K562 (cell line): ENCODE measurements around the gene CELSR1. TPM values are rescaled to one million over a fixed set of nuclear protein-coding genes. Genes with fewer than 3 reads are reported as not detected.

ENCODE experiments used
- ATAC-seq: fragments of 200-7000 bp; cut with Tn5 transposase; 3 replicates; pipeline ENCODE4 v1.9.1; 2020; ENCODE audit warnings: moderate library complexity
- BruUV-seq: library from RNA; stranded (reverse); fragments of 400-500 nt; replicated peaks from 2 replicates; lab custom pipeline; 2021; lab: Mats Ljungman, UMichigan
- CTCF ChIA-PET: fragments of 300-600 bp; formaldehyde crosslinking; extraction: SDS; loops from one replicate; lab custom pipeline; 2021; ENCODE audit warnings: low intra/inter-chr PET ratio; lab: Yijun Ruan, JAX
- POLR2A ChIA-PET: fragments of 300-600, 350-650 bp; sonication (Branson Sonifier 250); formaldehyde crosslinking; extraction: SDS; loops from one replicate; lab custom pipeline; 2021; ENCODE audit warnings: antibody characterized with exemption, inconsistent platforms; lab: Yijun Ruan, JAX
- DNase-seq, 4 experiments: peaks; one replicate each; pipeline versions ENCODE4 v3.0.0 to v3.0.0-alpha.2; 2011 to 2018; ENCODE audit warnings: low spot score in 3 of 4, mixed read lengths in 3 of 4; ENCODE audit errors: extremely low read depth in 1 of 4
- FAIRE-seq: peaks from 2 replicates; lab custom pipeline; 2011; peaks lifted over from hg19 to GRCh38; lab: Jason Lieb, UNC
- H2AFZ ChIP-seq: 2 replicates; pipeline ENCODE4 v1.6.0; 2011; ENCODE audit warnings: low read depth, low read length, control low read depth, inconsistent platforms
- H3K27ac ChIP-seq: fragments of 200-600 bp; 3 replicates; pipeline ENCODE4 v1.8.0; 2011; ENCODE audit warnings: low read depth, mild to moderate bottlenecking, control low read depth, inconsistent platforms, low read length, moderate library complexity, mixed read lengths; ENCODE audit errors: extremely low read depth
- H3K27me3 ChIP-seq, 2 experiments: fragments of 300-600 bp in 1 of 2; 2 replicates in 1 of 2; 3 replicates in 1 of 2; pipeline versions ENCODE4 v1.6.0 to v1.8.0; 2011; ENCODE audit warnings: inconsistent platforms in 2 of 2, low read length in 2 of 2, mild to moderate bottlenecking in 1 of 2, mixed read lengths in 1 of 2, moderate library complexity in 1 of 2; ENCODE audit not compliant: control insufficient read depth in 2 of 2, insufficient read depth in 2 of 2
- H3K36me3 ChIP-seq: fragments of 300-600 bp; 3 replicates; pipeline ENCODE4 v1.8.0; 2011; ENCODE audit warnings: mild to moderate bottlenecking, low read length, inconsistent platforms; ENCODE audit not compliant: control insufficient read depth, insufficient read depth
- H3K4me1 ChIP-seq, 2 experiments: fragments of 200-600 bp in 1 of 2; replicated peaks in 1 of 2; 2 replicates in 1 of 2; 3 replicates in 1 of 2; pipeline versions ENCODE4 v1.5.1 to v1.8.0; 2011; ENCODE audit warnings: inconsistent platforms in 2 of 2, low read length in 2 of 2, mild to moderate bottlenecking in 1 of 2, mixed read lengths in 1 of 2, moderate library complexity in 1 of 2; ENCODE audit not compliant: control insufficient read depth in 2 of 2, insufficient read depth in 2 of 2
- H3K4me2 ChIP-seq: 2 replicates; pipeline ENCODE4 v1.6.1; 2011; ENCODE audit warnings: low read length, control low read depth, inconsistent platforms, mixed read lengths; ENCODE audit not compliant: insufficient read depth
- H3K4me3 ChIP-seq: fragments of 200-600 bp; sonication (generic), shearing (Covaris generic); 2 replicates; pipeline ENCODE4 v1.5.1; 2016; ENCODE audit warnings: control low read depth, inconsistent platforms
- H3K79me2 ChIP-seq: fragments of 200-600 bp; 3 replicates; pipeline ENCODE4 v1.8.0; 2011; ENCODE audit warnings: low read length, inconsistent platforms; ENCODE audit not compliant: control insufficient read depth, insufficient read depth
- H3K9ac ChIP-seq, 2 experiments: 2 replicates each; pipeline versions ENCODE4 v1.6.0 to v1.6.1; 2011; ENCODE audit warnings: low read depth in 2 of 2, low read length in 2 of 2, control low read depth in 1 of 2, inconsistent platforms in 1 of 2, mild to moderate bottlenecking in 1 of 2, mixed read lengths in 1 of 2; ENCODE audit not compliant: insufficient read depth in 1 of 2
- H3K9me1 ChIP-seq: one replicate; pipeline ENCODE4 v1.6.0; 2011; ENCODE audit warnings: inconsistent platforms, mild to moderate bottlenecking, low read length, moderate library complexity; ENCODE audit not compliant: control insufficient read depth, insufficient read depth
- H3K9me3 ChIP-seq: replicated peaks from 2 replicates; pipeline ENCODE4 v1.5.1; 2011; ENCODE audit warnings: low read depth, low read length, inconsistent platforms; ENCODE audit not compliant: control insufficient read depth, insufficient read depth
- H4K20me1 ChIP-seq: replicated peaks from 2 replicates; pipeline ENCODE4 v1.6.1; 2011; ENCODE audit warnings: low read length, inconsistent platforms, mixed read lengths; ENCODE audit not compliant: control insufficient read depth, insufficient read depth
- BRF2 ChIP-seq: IDR thresholded peaks from 3 replicates; pipeline ENCODE4 v1.6.1; 2011; ENCODE audit warnings: borderline replicate concordance, mild to moderate bottlenecking; ENCODE audit not compliant: insufficient read length, insufficient read depth
- CREB3 ChIP-seq: fragments of 450-650 bp; conservative IDR thresholded peaks from 2 replicates; pipeline ENCODE4 v1.6.1; 2016; ENCODE audit warnings: missing genetic modification characterization, low read depth, mild to moderate bottlenecking, missing compliant biosample characterization, moderate library complexity
- ELF1 ChIP-seq: fragments of 200-800 bp; sonication (Bioruptor generic); IDR thresholded peaks from 2 replicates; pipeline ENCODE4 v1.6.1; 2016; ENCODE audit warnings: missing genetic modification characterization, missing compliant biosample characterization
- ETV1 ChIP-seq: fragments of 450-650 bp; conservative IDR thresholded peaks from 2 replicates; pipeline ENCODE4 v1.6.1; 2016; ENCODE audit warnings: missing genetic modification characterization, control low read depth, low read depth, missing compliant biosample characterization
- FOXJ3 ChIP-seq: sonication (generic); formaldehyde crosslinking; IDR thresholded peaks from 2 replicates; pipeline ENCODE4 v1.4.0; 2020; ENCODE audit warnings: mild to moderate bottlenecking, missing genetic modification reagents
- LEF1 ChIP-seq: fragments of 450-650 bp; IDR thresholded peaks from 2 replicates; pipeline ENCODE4 v1.6.1; 2016; ENCODE audit warnings: mild to moderate bottlenecking
- MXI1 ChIP-seq: IDR thresholded peaks from 2 replicates; pipeline ENCODE4 v1.6.1; 2011; ENCODE audit warnings: low read depth, mild to moderate bottlenecking, improper control_type of control experiment, low read length
- ZNF586 ChIP-seq: fragments of 450-650 bp; formaldehyde crosslinking; conservative IDR thresholded peaks from 2 replicates; pipeline ENCODE4 v1.4.0; 2020; ENCODE audit warnings: mild to moderate bottlenecking, moderate library complexity
- WGBS: fragments of 100-300 bp; shearing (Covaris generic); methylation state at CpG from one replicate; pipeline ENCODE4 v1.1.6; 2016; ENCODE audit warnings: low coverage, mixed read lengths; ENCODE audit not compliant: insufficient coverage; ENCODE audit errors: missing lambda C conversion rate; 5-methylcytosine and 5-hydroxymethylcytosine counted together
- in situ Hi-C: fragments of 300-500 bp; cut with MboI; formaldehyde crosslinking; loops from 4 replicates; pipeline ENCODE4 v1.15.0; 2018; ENCODE audit warnings: inconsistent platforms, mixed read lengths
- intact Hi-C: fragments of 100-400 bp; cut with micrococcal nuclease; formaldehyde crosslinking; loops from 2 replicates; pipeline ENCODE4 v1.14.2; 2022
- polyA plus RNA-seq, 8 experiments: library from polyadenylated mRNA; depleted of rRNA in 4 of 8; stranded (reverse) in 5 of 8; unstranded in 3 of 8; fragments of >200 nt; fragmentation: Nextera tagmentation in 2 of 8; fragmentation: Illumina TruSeq in 1 of 8; extraction: Ambion mirVana in 2 of 8; extraction: Trizol in 1 of 8; gene quantifications; 2 replicates each; pipeline versions ENCODE4 v1.2.1 to v1.2.3, GENCODE V29; 2011 to 2014; ENCODE audit warnings: inconsistent platforms in 1 of 8, missing spikeins in 1 of 8
- total RNA-seq, 7 experiments: library from RNA; depleted of rRNA in 6 of 7; stranded (reverse); fragments of >200 nt in 6 of 7; fragmentation: Illumina TruSeq in 2 of 7; extraction: Trizol in 2 of 7; gene quantifications; 2 replicates each; pipeline versions ENCODE4 v1.2.1 to v1.2.3, GENCODE V29; 2011 to 2021; ENCODE audit warnings: low replicate concordance in 1 of 7
- TF ChIP-seq, protein P1 (sequence below), 2 experiments: fragments of 450-650 bp; formaldehyde crosslinking in 1 of 2; IDR thresholded peaks; 2 replicates each; pipeline versions ENCODE4 v1.4.0 to v1.6.1; 2014 to 2020; ENCODE audit warnings: mild to moderate bottlenecking in 2 of 2, borderline replicate concordance in 1 of 2, low read depth in 1 of 2

Gene CELSR1
- total and polyA plus RNA-seq, 9 of the 15 experiments (the other 6 are each of a cell fraction or from before 2014, with no cell fraction given), result under 0.01 to 0.09 TPM; not detected in 7

GRCh38 chr22:46551996-46552395 is 14.6 kb upstream of the CELSR1 start:
- H3K36me3 ChIP-seq, result no peaks in the 10 kb centered on the region
- intact Hi-C loops, result no loop called here
- in situ Hi-C loops, result no loop called here
- H3K9me1 ChIP-seq, result no peaks in the 10 kb centered on the region
- peaks cover 0 to 42% of the 10 kb centered on the region in 2 experiments; a peak in 3 of 5 replicates for H3K27me3 ChIP-seq
- BruUV-seq, result no TSS peak
- H4K20me1 ChIP-seq, result no peaks in the 10 kb centered on the region
- no peak overlapping the region for H3K4me2 ChIP-seq
- ATAC-seq, result no peak
- CTCF ChIA-PET, result no interaction called here
- no peak overlapping the region for H3K9ac ChIP-seq
- POLR2A ChIA-PET, result interaction anchor here (0.6 to 1.1 kb wide), 4 partner anchors 8 to 908 kb away, joined by 3 to 4 read pairs (median 4); no protein-coding TSS in a partner anchor
- 21% methylated on average over 11 of the region's 12 CpGs for WGBS
- FAIRE-seq, result no peak
- H2AFZ ChIP-seq, result no peak overlapping the region
- H3K27ac ChIP-seq, result no peak overlapping the region
- H3K4me3 ChIP-seq, result no peak overlapping the region
- H3K9me3 ChIP-seq, result peaks cover 7% of the 10 kb centered on the region
- H3K79me2 ChIP-seq, result no peaks in the 10 kb centered on the region
- no peak for TF ChIP-seq LEF1
- TF ChIP-seq ZNF586 (CRISPR knock-in tag), result no peak
- TF ChIP-seq, protein P1, sequence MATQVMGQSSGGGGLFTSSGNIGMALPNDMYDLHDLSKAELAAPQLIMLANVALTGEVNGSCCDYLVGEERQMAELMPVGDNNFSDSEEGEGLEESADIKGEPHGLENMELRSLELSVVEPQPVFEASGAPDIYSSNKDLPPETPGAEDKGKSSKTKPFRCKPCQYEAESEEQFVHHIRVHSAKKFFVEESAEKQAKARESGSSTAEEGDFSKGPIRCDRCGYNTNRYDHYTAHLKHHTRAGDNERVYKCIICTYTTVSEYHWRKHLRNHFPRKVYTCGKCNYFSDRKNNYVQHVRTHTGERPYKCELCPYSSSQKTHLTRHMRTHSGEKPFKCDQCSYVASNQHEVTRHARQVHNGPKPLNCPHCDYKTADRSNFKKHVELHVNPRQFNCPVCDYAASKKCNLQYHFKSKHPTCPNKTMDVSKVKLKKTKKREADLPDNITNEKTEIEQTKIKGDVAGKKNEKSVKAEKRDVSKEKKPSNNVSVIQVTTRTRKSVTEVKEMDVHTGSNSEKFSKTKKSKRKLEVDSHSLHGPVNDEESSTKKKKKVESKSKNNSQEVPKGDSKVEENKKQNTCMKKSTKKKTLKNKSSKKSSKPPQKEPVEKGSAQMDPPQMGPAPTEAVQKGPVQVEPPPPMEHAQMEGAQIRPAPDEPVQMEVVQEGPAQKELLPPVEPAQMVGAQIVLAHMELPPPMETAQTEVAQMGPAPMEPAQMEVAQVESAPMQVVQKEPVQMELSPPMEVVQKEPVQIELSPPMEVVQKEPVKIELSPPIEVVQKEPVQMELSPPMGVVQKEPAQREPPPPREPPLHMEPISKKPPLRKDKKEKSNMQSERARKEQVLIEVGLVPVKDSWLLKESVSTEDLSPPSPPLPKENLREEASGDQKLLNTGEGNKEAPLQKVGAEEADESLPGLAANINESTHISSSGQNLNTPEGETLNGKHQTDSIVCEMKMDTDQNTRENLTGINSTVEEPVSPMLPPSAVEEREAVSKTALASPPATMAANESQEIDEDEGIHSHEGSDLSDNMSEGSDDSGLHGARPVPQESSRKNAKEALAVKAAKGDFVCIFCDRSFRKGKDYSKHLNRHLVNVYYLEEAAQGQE (IDR thresholded peaks at IDR 0.05; ENCODE audit: borderline replicate concordance), result no peak
- TF ChIP-seq, protein P1 (CRISPR knock-in tag; IDR thresholded peaks at IDR 0.05; ENCODE audit: low read depth), result no peak
- TF ChIP-seq ELF1 (tag), result no peak
- no peak for TF ChIP-seq CREB3 (tag)
- TF ChIP-seq ETV1 (tag), result no peak
- TF ChIP-seq BRF2, result no peak
- TF ChIP-seq MXI1, result no peak
- no peak for TF ChIP-seq FOXJ3 (CRISPR knock-in tag)
- no peaks in the 10 kb centered on the region for H3K4me1 ChIP-seq
- DNase-seq, result no peak
